H9 (cell line): ENCODE results near the gene ALAS1. TPM values are rescaled to one million over a fixed set of nuclear protein-coding genes. Genes with fewer than 3 reads are reported as not detected.

Experiments
- DNase-seq: peaks from one replicate; pipeline ENCODE4 v3.0.0-alpha.2; 2017
- H2AFZ ChIP-seq: one replicate; pipeline ENCODE4 v1.6.1; 2013; ENCODE audit warnings: mild to moderate bottlenecking, low read length, control low read depth, moderate library complexity
- H2AK5ac ChIP-seq: 2 replicates; pipeline ENCODE4 v1.6.1; 2013; ENCODE audit warnings: low read length, control low read depth, mixed read lengths; ENCODE audit not compliant: insufficient read length
- H2BK120ac ChIP-seq: one replicate; pipeline ENCODE4 v1.6.1; 2013; ENCODE audit warnings: low read depth, mild to moderate bottlenecking, low read length, control low read depth, inconsistent platforms; ENCODE audit not compliant: poor library complexity, severe bottlenecking
- H2BK12ac ChIP-seq: 2 replicates; pipeline ENCODE4 v1.6.1; 2013; ENCODE audit warnings: low read length, control low read depth, mixed read lengths, low read depth; ENCODE audit not compliant: insufficient read length
- H2BK15ac ChIP-seq: 2 replicates; pipeline ENCODE4 v1.6.1; 2013; ENCODE audit warnings: low read depth, low read length, control low read depth
- H2BK20ac ChIP-seq: one replicate; pipeline ENCODE4 v1.6.1; 2013; ENCODE audit warnings: low read depth, mild to moderate bottlenecking, low read length, control low read depth, inconsistent platforms; ENCODE audit not compliant: poor library complexity, severe bottlenecking
- H2BK5ac ChIP-seq: 2 replicates; pipeline ENCODE4 v1.6.1; 2013; ENCODE audit warnings: low read length, control low read depth, mixed read lengths; ENCODE audit not compliant: insufficient read length
- H3K14ac ChIP-seq: 2 replicates; pipeline ENCODE4 v1.6.1; 2013; ENCODE audit warnings: low read length, control low read depth; ENCODE audit not compliant: insufficient read depth
- H3K18ac ChIP-seq: 2 replicates; pipeline ENCODE4 v1.6.1; 2013; ENCODE audit warnings: low read depth, mild to moderate bottlenecking, mixed read lengths, low read length, control low read depth; ENCODE audit not compliant: insufficient read length
- H3K23ac ChIP-seq: 2 replicates; pipeline ENCODE4 v1.6.1; 2013; ENCODE audit warnings: low read length, control low read depth, mixed read lengths, low read depth; ENCODE audit not compliant: insufficient read length
- H3K23me2 ChIP-seq: 2 replicates; pipeline ENCODE4 v1.6.1; 2013; ENCODE audit warnings: low read depth, mild to moderate bottlenecking, mixed read lengths, low read length, control low read depth; ENCODE audit not compliant: insufficient read length, poor library complexity, severe bottlenecking
- H3K27ac ChIP-seq: 2 replicates; pipeline ENCODE4 v1.5.1; 2013; ENCODE audit warnings: low read length, control low read depth, mixed read lengths, low read depth; ENCODE audit not compliant: insufficient read length
- H3K27me3 ChIP-seq: 2 replicates; pipeline ENCODE4 v1.6.1; 2013; ENCODE audit warnings: low read length, control low read depth, inconsistent platforms; ENCODE audit not compliant: insufficient read depth
- H3K4ac ChIP-seq: 2 replicates; pipeline ENCODE4 v1.6.1; 2013; ENCODE audit warnings: low read depth, mild to moderate bottlenecking, control low read depth, inconsistent platforms, low read length, moderate library complexity
- H3K4me1 ChIP-seq: 2 replicates; pipeline ENCODE4 v1.6.1; 2013; ENCODE audit warnings: low read length, control low read depth, inconsistent platforms; ENCODE audit not compliant: insufficient read depth
- H3K4me2 ChIP-seq: 2 replicates; pipeline ENCODE4 v1.6.1; 2013; ENCODE audit warnings: low read length, control low read depth, mixed read lengths; ENCODE audit not compliant: insufficient read length, insufficient read depth
- H3K56ac ChIP-seq: 2 replicates; pipeline ENCODE4 v1.6.1; 2013; ENCODE audit warnings: low read depth, mild to moderate bottlenecking, mixed read lengths, low read length, control low read depth; ENCODE audit not compliant: insufficient read length
- H3K79me1 ChIP-seq: 2 replicates; pipeline ENCODE4 v1.6.1; 2013; ENCODE audit warnings: low read depth, mild to moderate bottlenecking, moderate library complexity, low read length, control low read depth, inconsistent platforms; ENCODE audit not compliant: insufficient read depth, poor library complexity, severe bottlenecking
- H3K79me2 ChIP-seq: 2 replicates; pipeline ENCODE4 v1.6.1; 2013; ENCODE audit warnings: low read length, control low read depth, inconsistent platforms; ENCODE audit not compliant: insufficient read depth
- H3K9ac ChIP-seq: 2 replicates; pipeline ENCODE4 v1.6.1; 2013; ENCODE audit warnings: low read length, control low read depth, mixed read lengths; ENCODE audit not compliant: insufficient read length; ENCODE audit errors: extremely low read depth
- H3K9me3 ChIP-seq: one replicate; pipeline ENCODE4 v1.6.1; 2013; ENCODE audit warnings: low read depth, low read length, inconsistent platforms; ENCODE audit not compliant: control insufficient read depth
- H3T11ph ChIP-seq: one replicate; pipeline ENCODE4 v1.6.1; 2013; ENCODE audit warnings: mild to moderate bottlenecking, low read length, control low read depth, inconsistent platforms
- H4K20me1 ChIP-seq: one replicate; pipeline ENCODE4 v1.6.1; 2013; ENCODE audit not compliant: control insufficient read depth, insufficient read length, insufficient read depth
- H4K5ac ChIP-seq: 2 replicates; pipeline ENCODE4 v1.6.1; 2013; ENCODE audit warnings: low read depth, mild to moderate bottlenecking, mixed read lengths, low read length, control low read depth; ENCODE audit not compliant: insufficient read length
- H4K8ac ChIP-seq: replicated peaks from 2 replicates; pipeline ENCODE4 v1.6.1; 2013; ENCODE audit warnings: low read length, control low read depth, mixed read lengths, low read depth; ENCODE audit not compliant: insufficient read length
- H4K91ac ChIP-seq: 2 replicates; pipeline ENCODE4 v1.6.1; 2013; ENCODE audit warnings: low read depth, mild to moderate bottlenecking, moderate library complexity, mixed read lengths, low read length, control low read depth; ENCODE audit not compliant: insufficient read length
- H3K27ac Mint-ChIP-seq, 3 experiments: 2 replicates in 2 of 3; 3 replicates in 1 of 3; pipeline ENCODE4 v1.8.0; 2020 to 2021; ENCODE audit warnings: mixed read lengths in 3 of 3, mild to moderate bottlenecking in 1 of 3, moderate library complexity in 1 of 3
- H3K27me3 Mint-ChIP-seq: 2 replicates; pipeline ENCODE4 v1.8.0; 2021; ENCODE audit warnings: low read depth, mild to moderate bottlenecking, moderate library complexity, mixed read lengths
- H3K36me3 Mint-ChIP-seq, 3 experiments: 2 replicates in 2 of 3; 3 replicates in 1 of 3; pipeline ENCODE4 v1.8.0; 2020 to 2021; ENCODE audit warnings: low read depth in 3 of 3, mixed read lengths in 3 of 3; ENCODE audit not compliant: insufficient read depth in 1 of 3
- H3K4me1 Mint-ChIP-seq, 2 experiments: 2 replicates each; pipeline ENCODE4 v1.8.0; 2020; ENCODE audit warnings: mixed read lengths in 2 of 2
- H3K4me3 Mint-ChIP-seq, 2 experiments: 2 replicates in 1 of 2; 3 replicates in 1 of 2; pipeline ENCODE4 v1.8.0; 2020 to 2021; ENCODE audit warnings: mild to moderate bottlenecking in 2 of 2, mixed read lengths in 2 of 2, moderate library complexity in 1 of 2
- H3K9me3 Mint-ChIP-seq, 2 experiments: 2 replicates in 1 of 2; 3 replicates in 1 of 2; pipeline ENCODE4 v1.8.0; 2020; ENCODE audit warnings: mild to moderate bottlenecking in 2 of 2, mixed read lengths in 2 of 2, moderate library complexity in 1 of 2
- CTCF ChIP-seq: fragments of 200-600 bp; sonication (generic); conservative IDR thresholded peaks from 3 replicates; pipeline ENCODE4 v1.8.0; 2021; ENCODE audit warnings: antibody characterized with exemption, mild to moderate bottlenecking
- WGBS: extraction: QIAGEN DNeasy Blood & Tissue Kit; methylation state at CpG from one replicate; pipeline ENCODE4 v1.1.7; 2013; ENCODE audit warnings: missing lambda C conversion rate, low lambda C conversion rate, mixed read lengths; ENCODE audit not compliant: insufficient read length; ENCODE audit errors: extremely low coverage; 5-methylcytosine and 5-hydroxymethylcytosine counted together
- total RNA-seq: library from RNA; stranded (reverse); gene quantifications from 2 replicates; pipeline ENCODE4 v1.2.1, GENCODE V29; 2021

The ALAS1 gene
- total RNA-seq, 1 experiment from 2014 or later, result 39.1 TPM

- Histone ChIP-seq H3K56ac (no peak overlapping the region), H4K20me1 (no peaks in the 10 kb centered on the region), H2BK20ac (no peak overlapping the region), H3K79me1 (no peaks in the 10 kb centered on the region), H3K23ac (no peak overlapping the region), H3K23me2 (peaks cover 3% of the 10 kb centered on the region), H3K79me2 (no peaks in the 10 kb centered on the region), H2BK120ac (no peak overlapping the region), H3K14ac (no peak overlapping the region), H4K91ac (no peak overlapping the region), H3K4me2 (no peak overlapping the region), H3K9ac (no peak overlapping the region), H3K27me3 (peaks cover 14% of the 10 kb centered on the region; the same call in 1 of the 2 replicates), H3K27ac (no peak overlapping the region), H2BK5ac (no peak overlapping the region), H3K4ac (no peak overlapping the region), H3K4me1 (no peaks in the 10 kb centered on the region), H4K8ac (no peak overlapping the region), H3T11ph (no peak overlapping the region), H2AFZ (no peak overlapping the region), H4K5ac (no peak overlapping the region), H3K18ac (no peak overlapping the region), H2AK5ac (no peak overlapping the region), H2BK12ac (no peak overlapping the region), H2BK15ac (no peak overlapping the region), H3K9me3 (no peaks in the 10 kb centered on the region)
- Mint-ChIP-seq H3K36me3 (peaks cover 5 to 47% (median 12%) of the 10 kb centered on the region in 3 experiments; a peak in 5 of 7 replicates), H3K27me3 (peaks cover 40% of the 10 kb centered on the region), H3K9me3 (peaks cover 0 to 4% of the 10 kb centered on the region in 2 experiments; a peak in 2 of 5 replicates), H3K4me1 (peaks cover 0 to 10% of the 10 kb centered on the region in 2 experiments; a peak in 3 of 4 replicates), H3K4me3 (no peak overlapping the region), H3K27ac (no peak overlapping the region)
- TF ChIP-seq CTCF, result no peak
- no CpG with 5 or more reads among the region's 10 CpGs for WGBS
- no peak for DNase-seq
Measured at GRCh38 chr3:52248165-52248541, 50.2 kb downstream of the ALAS1 start.
